SK-N-MC (cell line): ENCODE data around the gene GALR1.

Experiments
- EZH2 ChIP-seq: fragments of 200-600 bp; sonication (generic); IDR thresholded peaks from one replicate; pipeline ENCODE4 v1.6.1; 2017; ENCODE audit warnings: antibody characterized with exemption
- FOXP2 ChIP-seq: optimal IDR thresholded peaks from 2 replicates; pipeline ENCODE3; 2011; ENCODE audit warnings: mild to moderate bottlenecking, moderate library complexity; ENCODE audit not compliant: insufficient read depth; ENCODE audit errors: extremely low read length, control extremely low read depth
- POLR2AphosphoS5 ChIP-seq: IDR thresholded peaks from 2 replicates; pipeline ENCODE4 v1.6.1; 2012; ENCODE audit warnings: mild to moderate bottlenecking, low read depth, low read length, borderline replicate concordance

- no peak for TF ChIP-seq EZH2
- TF ChIP-seq POLR2AphosphoS5 = no peak
- no peak for TF ChIP-seq FOXP2
These were observed 42.1 kb upstream of the GALR1 start for GRCh38 chr18:77207540-77207939.
